GM06990 (cell line): Measurements from ENCODE around the gene GAL3ST3.

Source experiments
- DNase-seq: peaks from one replicate; pipeline ENCODE4 v3.0.0-alpha.2; 2011; ENCODE audit not compliant: insufficient read length; ENCODE audit errors: extremely low read depth
- H3K27me3 ChIP-seq: replicated peaks from 2 replicates; pipeline ENCODE4 v1.6.0; 2011; ENCODE audit warnings: low read length; ENCODE audit not compliant: control insufficient read depth, insufficient read depth
- H3K36me3 ChIP-seq: 2 replicates; pipeline ENCODE4 v1.5.1; 2011; ENCODE audit warnings: low read length; ENCODE audit not compliant: control insufficient read depth, insufficient read depth
- H3K4me3 ChIP-seq: replicated peaks from 2 replicates; pipeline ENCODE4 v1.5.1; 2011; ENCODE audit warnings: low read depth, mild to moderate bottlenecking, control low read depth, low read length
- CTCF ChIP-seq: IDR thresholded peaks from 2 replicates; pipeline ENCODE4 v1.5.1; 2011; ENCODE audit warnings: low read length, control low read depth, mild to moderate bottlenecking, inconsistent platforms; ENCODE audit not compliant: insufficient read depth, poor library complexity, severe bottlenecking

Gene GAL3ST3

GRCh38 chr11:66071381-66071801 is 22.4 kb upstream of the GAL3ST3 start:
- Histone ChIP-seq H3K36me3 (peaks cover 20% of the 10 kb centered on the region), H3K27me3 (no peaks in the 10 kb centered on the region), H3K4me3 (peak overlapping the region; percentile 86)
- TF ChIP-seq CTCF, result no peak
- no peak for DNase-seq

- peak; percentile 37 for DNase-seq
- TF ChIP-seq CTCF, result no peak
- Histone ChIP-seq H3K27me3 (no peaks in the 10 kb centered on the region), H3K36me3 (peaks cover 20% of the 10 kb centered on the region), H3K4me3 (peak overlapping the region; percentile 86)
Measured at GRCh38 chr11:66070604-66071380, 21.8 kb upstream of the GAL3ST3 start.

- peak; percentile 85 for DNase-seq
- no peak for TF ChIP-seq CTCF
- H3K36me3 ChIP-seq, result peaks cover 20% of the 10 kb centered on the region
- no peaks in the 10 kb centered on the region for H3K27me3 ChIP-seq
- peak within 1 kb of the TSS; percentile 86 for H3K4me3 ChIP-seq
Measured at GRCh38 chr11:66069715-66070603, 21.0 kb upstream of the GAL3ST3 start, which contains the start of gene PACS1. Gene PACS1, plus strand, starts transcription at chr11:66070272. Its CDS starts 215 bp downstream, at chr11:66070487.

GRCh38 chr11:66068923-66069714 is 20.2 kb upstream of the GAL3ST3 start:
- H3K36me3 ChIP-seq, result peaks cover 20% of the 10 kb centered on the region
- DNase-seq, result peak; percentile 45
- H3K4me3 ChIP-seq, result peak overlapping the region; percentile 86
- H3K27me3 ChIP-seq, result no peaks in the 10 kb centered on the region
- no peak for TF ChIP-seq CTCF

GRCh38 chr11:66068154-66068821 is 19.3 kb upstream of the GAL3ST3 start:
- H3K27me3 ChIP-seq, result no peaks in the 10 kb centered on the region
- peak; percentile 37 for DNase-seq
- no peak overlapping the region for H3K4me3 ChIP-seq
- peak; percentile 88 for TF ChIP-seq CTCF
- peaks cover 28% of the 10 kb centered on the region for H3K36me3 ChIP-seq
